Ovary (tissue), 3 donors: ENCODE results near the gene SOX6.

Source experiments
- CTCF ChIP-seq, 3 donors: fragments of 450-650 bp in 2 of 3; fragments of 200-600 bp in 1 of 3; IDR thresholded peaks; one replicate each; pipeline versions ENCODE4 v1.5.1 to v1.8.0; 2016 to 2022; ENCODE audit warnings: antibody characterized with exemption in 3 of 3, mild to moderate bottlenecking in 1 of 3
- POLR2A ChIP-seq: fragments of 450-650 bp; IDR thresholded peaks from one replicate; pipeline ENCODE4 v1.6.1; 2017; ENCODE audit warnings: antibody characterized with exemption, mild to moderate bottlenecking, moderate library complexity
- donor health status: DM: no; HTN: no; CAD: no.

- TF ChIP-seq CTCF (IDR thresholded peaks at IDR 0.05) (no peak), POLR2A (no peak)
These were observed 241.1 kb downstream of the SOX6 start for GRCh38 chr11:16114978-16115871.
